Measurements from ENCODE around the gene NUDT4.

GRCh38 chr12:93451423-93452158 is 73.9 kb downstream of the NUDT4 start:
- no peak for TF ChIP-seq GATA2 (IDR thresholded peaks at IDR 0.05; ENCODE audit: low read depth, low read length)
- no peak for TF ChIP-seq GATA3 (IDR thresholded peaks at IDR 0.05; ENCODE audit: low read depth, low read length)
